Stimulated activated CD4-positive, alpha-beta T cell treated with anti-CD3 and anti-CD28 coated beads, Interleukin-4, amount 100 ng/mL, for 1 hour (primary cell): ENCODE data around the gene MARCKSL1.

Source experiments
- DNase-seq: peaks from one replicate; pipeline ENCODE4 v3.0.0-alpha.2; 2020

The MARCKSL1 gene

DNA sequence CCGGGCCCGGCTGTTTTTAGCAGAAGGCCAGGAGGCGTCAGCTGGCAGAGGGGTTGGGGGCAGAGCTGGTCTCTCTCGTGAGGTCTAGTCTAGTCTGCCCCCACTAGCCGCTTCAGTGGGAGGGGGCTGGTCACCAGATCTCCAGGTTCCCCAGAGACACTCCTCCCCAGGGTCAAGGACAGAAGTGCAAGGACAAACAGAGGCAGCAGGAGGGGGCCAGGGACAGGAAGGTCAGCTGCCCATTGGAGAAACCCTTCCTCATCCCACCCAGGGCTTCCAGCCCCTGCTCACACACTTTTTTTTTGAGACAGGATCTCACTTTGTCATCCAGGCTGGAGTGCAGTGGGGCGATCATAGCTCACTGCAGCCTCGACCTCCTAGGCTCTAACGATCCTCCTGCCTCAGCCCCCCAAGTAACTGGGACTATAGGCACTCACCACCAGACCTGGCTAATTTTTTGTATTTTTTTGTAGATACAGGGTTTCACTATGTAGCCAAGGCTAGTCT is 16.3 kb upstream of the MARCKSL1 start:
- DNase-seq: no peak

DNA sequence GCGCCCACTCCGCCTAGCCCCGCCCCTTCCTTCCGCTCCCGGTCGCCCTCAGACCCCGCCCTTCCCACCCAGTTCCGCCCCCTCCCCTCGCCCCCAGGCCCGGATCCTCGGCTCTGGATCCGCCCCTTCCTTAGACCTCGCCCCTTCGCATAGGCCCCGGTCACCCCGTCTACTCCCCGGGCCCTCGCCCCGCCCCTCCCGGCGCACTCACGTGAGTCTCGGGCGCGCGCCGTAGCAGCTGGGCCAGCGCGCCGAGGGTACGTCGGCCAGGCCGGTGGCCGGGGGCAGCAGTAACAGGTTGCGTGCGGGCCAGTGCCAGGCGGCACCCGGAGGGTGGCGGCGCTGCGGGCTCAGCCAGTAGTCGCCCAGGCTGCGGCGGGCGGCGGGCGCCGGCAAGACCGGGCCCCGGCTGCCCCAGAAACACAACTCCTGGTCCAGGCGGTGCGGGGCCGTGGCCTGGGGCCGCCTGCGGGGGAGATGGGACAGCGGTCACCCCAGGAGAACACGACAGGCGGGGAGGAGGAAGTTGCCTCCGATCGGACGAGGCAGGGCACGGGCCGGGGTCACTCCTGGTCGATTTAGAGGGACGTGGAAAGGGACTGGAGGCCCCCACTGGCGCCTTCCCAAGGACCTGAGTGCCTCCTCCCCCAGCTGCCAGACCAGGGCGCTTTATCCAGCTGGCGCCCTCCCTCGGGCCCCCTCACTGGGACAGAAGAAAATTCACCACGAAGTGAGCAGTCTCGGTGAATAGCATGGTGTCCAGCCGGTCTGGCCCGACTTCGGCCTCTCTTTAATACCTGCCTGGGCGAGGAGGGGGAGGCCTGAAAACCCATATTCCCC is 15.6 kb upstream of the MARCKSL1 start:
- peak; percentile 91 for DNase-seq

DNA sequence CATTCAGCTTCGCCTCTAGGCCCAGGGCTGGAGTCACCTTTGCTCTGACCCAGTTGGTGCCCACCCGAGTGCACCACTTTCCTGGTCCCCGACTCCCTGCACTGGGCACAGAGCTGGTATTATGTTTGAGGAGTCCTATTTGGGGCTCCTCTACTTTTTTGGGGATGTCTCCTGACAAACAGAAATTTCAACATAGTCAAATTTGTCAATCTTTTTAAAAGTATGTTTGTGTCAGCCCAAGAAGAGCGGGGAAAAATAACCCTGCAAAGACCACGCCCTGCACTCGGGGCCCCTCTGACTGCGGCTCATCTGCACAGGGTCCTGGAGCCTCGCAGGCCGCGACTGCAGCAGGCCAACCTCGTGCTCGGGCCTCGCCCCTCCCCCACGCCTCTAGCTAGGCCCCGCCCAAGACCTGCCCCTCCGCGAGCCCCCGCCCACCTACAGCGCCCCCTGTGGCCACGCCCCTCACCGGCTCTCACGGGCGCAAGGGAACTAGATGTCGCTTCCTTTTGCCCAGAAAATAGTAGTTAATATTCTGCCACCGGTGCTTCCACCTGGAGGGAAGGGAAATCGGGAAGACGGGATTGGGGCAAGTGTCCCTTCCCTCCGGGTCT is 14.9 kb upstream of the MARCKSL1 start:
- DNase-seq: peak; percentile 83

DNA sequence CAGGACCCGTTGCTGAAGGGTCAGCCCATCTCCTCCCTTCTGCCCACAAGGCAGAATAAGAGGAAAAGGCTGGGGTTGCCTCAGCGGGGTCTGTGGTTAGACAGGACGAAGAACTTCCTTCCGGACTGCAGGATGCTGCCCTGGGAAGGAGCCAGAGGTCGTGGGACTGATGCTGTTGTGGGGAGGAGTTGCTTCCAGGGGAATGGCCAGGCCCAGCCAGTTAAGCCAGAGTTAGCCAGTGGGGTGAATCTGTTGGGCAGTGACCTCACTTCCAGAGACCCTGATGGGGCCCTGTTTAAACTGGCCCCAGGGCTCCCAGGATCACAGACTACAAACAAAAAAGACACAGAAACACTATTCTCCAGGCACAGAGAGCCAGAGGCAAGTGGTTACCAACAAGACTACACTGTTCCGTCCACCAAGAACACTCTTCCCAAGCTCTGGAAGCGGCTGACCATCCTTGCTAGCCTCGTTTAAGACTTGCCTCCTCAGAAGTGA is 13.2 kb upstream of the MARCKSL1 start:
- DNase-seq: no peak

DNA sequence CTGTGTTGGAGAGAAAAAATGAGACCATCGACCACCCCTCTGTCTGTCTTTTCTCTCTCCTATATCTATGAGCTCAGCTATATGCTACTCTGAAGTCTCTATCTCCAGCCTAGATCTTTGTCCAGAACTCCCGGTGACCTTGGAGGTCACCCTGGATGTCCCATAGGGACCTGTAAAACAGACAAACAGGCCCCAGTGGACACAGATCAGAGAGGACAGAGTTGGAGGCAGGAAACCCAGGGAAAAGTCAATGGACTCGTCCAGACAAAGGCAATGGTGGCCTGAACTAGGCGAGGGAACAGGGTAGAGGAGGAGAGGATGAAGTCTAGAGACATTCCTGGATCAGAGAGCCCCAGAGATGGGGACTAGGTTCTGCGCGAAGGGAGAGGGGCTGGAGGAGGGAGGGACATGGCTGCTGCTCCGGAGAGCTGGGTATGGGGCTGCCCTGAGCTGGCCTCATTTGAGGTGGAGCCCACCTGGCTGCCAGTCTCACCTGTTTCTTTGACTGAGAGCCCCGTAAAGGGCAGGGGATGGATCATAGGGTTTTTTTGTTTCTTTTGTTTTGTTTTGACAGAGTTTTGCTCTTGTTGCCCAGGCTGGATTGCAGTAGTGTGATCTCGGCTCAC is 10.6 kb upstream of the MARCKSL1 start:
- DNase-seq: no peak

DNA sequence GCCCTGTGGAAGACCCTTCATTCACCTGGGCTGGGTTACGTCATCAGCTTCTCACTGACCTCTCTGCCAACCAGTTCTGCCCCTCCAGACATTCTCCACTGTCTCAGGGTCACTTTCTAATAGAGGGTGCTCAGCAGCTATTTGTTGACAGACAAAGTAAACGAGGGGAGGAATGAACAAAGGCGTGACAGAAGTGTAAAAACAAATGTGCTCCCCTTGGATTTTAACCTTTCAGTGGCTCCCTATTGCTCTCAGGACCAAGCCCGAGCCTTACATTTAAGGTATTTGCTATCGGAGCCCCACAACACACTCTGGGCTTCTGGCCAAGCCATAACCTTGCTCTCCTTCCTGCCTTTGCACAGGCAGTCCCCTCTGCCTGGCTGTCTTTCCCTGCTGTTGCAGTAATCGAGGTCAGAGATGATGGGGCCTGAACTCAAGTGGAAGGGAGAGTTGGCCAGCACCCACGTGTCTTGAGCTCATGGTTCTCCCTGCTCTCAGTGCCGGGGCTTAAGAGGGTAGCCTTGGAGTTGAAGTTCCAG is 9.3 kb upstream of the MARCKSL1 start:
- no peak for DNase-seq

DNA sequence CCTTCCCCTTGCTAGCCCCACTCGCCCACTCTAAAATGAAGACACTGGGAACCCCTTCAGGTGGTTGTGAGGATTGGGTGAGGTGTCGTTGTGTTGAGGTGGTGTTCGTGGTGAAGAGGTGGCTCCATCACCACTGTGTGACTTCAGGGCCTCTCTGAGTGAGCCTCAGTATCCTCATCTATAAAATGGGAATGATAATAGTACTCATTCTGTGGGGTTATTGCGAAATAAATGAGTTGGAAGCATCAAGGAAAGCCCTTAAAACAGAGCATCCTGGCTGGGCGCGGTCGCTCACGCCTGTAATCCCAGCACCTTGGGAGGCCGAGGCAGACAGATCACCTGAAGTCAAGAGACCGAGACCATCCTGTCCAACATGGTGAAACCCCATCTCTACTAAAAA is 6.7 kb upstream of the MARCKSL1 start:
- no peak for DNase-seq

DNA sequence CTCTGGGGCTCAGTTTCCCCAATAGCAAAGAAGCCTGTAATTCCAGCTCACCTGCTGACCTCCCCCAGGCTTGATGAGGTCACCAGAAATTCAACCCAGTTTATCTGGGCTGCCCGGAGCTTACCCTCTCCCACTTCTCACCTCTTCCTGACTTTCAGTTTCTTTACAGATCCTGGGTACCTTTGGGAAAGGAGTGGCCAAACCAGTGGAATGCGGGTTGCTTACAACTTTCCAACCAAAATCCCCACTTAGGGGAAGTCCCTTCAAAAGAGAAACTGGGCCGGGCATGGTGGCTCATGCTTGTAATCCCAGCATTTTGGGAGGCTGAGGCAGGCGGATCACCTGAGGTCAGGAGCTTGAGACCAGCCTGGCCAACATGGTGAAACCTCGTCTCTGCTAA is 5.9 kb upstream of the MARCKSL1 start:
- no peak for DNase-seq

DNA sequence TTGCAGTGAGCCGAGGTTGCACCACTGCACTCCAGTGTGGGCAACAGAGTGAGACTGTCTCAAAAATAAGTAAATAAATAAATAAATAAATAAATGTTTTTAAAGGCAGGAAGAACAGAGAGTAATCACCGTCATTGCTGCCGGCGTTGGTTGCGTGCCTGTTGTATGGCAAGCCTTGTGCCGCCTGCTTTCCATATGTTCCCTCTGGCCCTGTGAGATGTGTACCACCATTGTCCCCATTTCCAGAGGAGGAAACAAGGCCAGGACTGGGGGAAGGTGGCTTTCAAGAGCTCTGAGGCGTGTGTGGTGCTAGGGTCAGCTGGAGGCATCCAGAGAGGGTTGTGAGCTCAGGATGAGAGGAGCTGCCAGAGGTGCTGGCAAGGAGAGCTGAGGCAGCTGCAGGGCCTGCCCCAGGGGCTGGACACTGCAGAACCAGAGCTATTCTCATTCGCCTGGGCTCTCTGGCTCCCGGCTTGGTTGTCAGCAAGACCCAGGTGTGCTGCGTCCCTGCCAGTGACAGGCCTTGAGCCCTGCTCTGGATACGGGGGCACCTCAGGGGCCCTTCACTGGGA is 5.2 kb upstream of the MARCKSL1 start:
- no peak for DNase-seq

DNA sequence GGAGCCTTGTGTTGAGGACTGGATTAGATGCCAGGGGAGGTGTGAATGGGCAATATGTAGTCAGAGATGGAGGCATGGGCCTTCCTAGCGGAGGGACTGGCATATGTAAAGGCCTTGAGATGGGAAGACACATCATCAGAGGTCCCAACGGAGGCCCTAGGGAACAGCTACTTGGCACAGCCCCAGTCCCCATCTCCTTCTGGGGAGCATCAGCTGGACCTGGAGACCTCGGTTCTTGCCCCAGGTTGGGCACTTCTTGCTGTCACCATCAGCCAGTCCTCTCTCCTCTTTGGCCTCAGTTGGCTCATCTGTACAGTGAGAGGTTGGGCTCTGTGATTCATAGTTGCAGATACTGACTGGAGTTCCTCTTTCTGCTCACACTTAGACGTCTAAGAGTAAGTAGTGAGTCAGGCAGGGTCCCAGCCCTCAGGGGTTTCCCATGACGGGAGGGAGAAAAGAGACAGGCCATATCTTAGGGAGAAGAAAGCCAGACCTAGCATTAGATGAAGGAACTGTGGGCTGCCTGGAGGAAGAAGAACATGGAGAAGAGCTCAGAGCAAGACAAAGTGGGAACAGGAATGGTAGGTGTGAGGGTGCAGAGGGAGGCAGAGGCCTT is 3.4 kb upstream of the MARCKSL1 start:
- DNase-seq: peak; percentile 56

DNA sequence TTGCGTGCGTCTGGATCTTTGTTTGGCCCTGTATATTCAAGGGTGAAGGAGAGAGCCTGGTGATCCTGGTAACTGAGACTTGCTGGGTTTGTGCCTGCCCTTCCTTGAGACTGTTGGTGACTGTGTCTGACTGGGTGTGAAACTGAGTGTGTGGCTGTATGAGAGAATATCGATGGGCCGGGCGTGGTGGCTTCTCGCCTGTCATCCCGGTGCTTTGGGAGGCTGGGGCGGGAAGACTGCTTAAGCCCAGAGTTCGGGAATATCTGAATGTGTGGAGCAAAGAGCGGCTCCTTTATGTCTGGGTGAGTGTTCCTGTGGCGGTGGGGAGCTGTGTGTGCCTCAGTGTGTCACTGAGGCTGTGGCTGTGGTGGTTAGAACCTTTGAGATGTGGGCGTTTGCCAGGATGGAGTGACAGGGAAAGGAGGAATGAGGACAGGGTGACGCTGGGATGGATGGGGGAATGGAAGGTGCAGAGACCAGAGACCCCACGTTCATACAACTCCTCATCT is 2.7 kb upstream of the MARCKSL1 start:
- DNase-seq: no peak

DNA sequence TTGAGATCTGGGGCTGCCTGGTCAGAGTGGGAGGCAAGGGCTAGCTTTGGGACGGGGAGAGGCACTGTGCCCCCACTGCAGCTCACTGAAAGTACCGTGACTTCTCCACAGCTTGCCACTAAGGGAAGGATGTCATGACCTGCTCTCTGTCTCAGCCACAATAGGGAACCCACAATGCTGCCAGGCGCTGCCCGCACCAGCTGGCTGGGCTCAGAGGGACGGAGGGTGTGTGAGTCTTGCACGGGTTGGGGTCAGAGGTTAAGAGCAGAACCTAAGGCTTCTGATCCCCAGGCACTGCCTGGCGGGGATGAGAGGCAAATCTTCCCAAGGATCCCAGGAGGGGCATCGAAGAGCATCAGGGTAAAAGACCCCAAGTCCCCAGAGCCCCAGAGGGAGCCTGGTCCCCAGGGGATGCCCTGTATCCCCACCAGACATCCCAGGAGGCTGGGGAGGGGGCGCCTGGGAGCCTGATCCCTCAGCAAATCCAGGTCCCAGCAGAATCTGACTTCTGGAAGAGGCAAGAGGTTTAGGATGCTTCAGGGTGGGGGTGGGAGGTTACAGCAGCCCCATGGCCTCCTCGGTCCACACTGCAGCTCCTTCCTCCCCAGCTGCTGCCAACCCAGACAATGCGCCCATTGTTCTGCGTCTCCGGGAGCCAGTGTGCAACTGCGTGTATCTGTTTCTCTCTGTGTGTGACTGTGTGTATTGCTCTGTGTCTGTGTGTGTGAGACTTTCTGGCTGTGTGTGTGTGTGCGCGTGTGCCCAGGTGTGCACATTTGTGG is 2.0 kb upstream of the MARCKSL1 start:
- no peak for DNase-seq

DNA sequence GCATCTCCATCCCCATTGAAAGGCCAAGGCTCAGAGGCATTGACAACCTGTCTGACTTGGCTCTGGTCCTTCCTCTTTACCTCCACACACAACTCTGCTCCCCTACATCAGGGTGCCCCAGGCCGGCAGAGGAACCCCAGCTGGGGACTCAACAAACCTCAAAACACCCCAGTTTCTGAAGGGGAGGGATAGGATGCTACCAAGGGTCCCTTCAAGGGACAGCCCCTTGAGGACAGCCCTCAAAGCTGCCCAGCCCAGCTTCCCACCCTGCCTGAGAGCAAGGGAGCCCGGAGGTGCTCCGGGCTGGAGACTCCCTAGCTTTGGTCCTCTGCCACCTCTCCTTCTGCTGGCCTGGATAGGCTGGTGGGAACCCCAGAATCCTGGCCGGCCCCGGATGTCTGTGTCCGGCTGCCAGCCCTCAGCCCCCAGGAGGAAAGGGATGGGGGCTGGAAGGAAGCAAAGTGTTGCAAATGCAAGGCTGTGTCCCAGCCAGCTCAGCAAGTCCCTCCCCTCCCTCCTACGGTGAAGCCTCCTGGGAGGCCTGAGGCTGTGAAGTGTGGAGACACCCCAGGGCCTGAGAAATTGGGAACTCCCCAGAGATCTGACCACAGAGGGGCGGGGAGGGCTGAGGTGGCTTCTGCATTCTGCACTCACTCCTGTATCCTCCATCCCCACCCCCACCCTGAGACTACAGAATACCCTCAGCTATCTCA is 1.1 kb upstream of the MARCKSL1 start:
- peak; percentile 55 for DNase-seq

DNA sequence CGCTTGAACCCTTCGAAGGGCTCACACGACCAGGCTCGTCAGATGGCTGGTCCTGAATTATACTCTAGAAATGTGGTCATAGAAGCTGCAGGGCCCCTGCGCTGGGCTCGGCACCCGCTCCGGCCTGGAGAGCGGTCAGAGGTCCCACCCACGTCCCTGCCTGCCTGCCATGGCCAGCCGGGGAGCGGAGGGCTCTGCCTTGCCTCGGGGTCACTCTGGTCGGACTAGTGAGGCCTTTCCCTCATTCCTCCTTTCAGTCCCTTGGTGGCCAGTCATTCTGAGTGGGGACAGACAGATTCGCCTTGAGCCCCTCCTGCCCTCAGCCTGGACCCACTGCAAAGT is 529 bp upstream of the MARCKSL1 start:
- DNase-seq: no peak

DNA sequence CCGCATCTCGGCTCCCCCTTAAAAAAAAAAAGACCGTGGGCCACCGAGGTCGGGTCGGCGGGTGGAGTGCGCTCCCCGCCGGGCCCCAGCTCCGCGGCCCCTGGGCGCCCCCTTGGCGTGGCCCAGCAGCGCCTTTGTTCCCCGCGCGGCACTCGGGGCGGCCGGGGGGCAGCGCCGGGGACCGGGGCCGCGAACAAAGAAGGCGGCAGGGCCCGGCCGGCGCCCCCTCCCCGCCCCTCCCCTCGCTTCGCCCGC is 571 bp downstream of the MARCKSL1 start:
- DNase-seq: no peak

DNA sequence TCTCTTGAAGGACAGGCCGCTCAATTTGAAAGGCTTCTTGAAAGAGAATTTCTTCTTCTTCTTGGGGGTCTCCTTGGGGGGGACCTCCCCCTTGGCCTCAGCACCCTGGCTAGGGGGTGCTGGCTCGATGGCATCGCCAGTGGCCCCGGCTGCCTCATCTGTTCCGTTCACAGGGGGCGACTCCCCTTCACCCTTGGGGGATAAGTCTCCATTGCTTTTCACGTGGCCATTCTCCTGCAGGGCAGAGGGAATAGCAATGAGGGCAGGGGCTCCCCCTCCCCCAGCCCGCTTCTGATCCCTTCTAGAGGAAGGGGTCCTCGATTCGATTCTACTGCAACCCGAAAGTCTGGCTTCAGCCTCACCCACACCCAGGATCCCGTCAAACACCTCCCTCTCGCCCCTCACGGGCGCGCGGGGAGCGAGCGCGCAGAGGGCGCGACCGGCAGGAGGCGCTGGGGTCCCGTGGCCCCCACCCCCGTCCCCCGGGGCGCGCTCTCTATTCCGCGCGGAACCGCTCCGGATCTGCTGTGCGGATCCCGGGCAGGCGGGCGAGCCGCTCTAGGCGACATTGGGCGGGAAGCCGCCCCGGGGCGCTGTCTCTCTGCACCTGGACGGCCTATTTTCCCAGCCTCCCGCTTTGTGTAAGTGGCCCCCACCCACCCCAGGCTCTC is 1.0 kb downstream of the MARCKSL1 start:
- DNase-seq: peak; percentile 68

DNA sequence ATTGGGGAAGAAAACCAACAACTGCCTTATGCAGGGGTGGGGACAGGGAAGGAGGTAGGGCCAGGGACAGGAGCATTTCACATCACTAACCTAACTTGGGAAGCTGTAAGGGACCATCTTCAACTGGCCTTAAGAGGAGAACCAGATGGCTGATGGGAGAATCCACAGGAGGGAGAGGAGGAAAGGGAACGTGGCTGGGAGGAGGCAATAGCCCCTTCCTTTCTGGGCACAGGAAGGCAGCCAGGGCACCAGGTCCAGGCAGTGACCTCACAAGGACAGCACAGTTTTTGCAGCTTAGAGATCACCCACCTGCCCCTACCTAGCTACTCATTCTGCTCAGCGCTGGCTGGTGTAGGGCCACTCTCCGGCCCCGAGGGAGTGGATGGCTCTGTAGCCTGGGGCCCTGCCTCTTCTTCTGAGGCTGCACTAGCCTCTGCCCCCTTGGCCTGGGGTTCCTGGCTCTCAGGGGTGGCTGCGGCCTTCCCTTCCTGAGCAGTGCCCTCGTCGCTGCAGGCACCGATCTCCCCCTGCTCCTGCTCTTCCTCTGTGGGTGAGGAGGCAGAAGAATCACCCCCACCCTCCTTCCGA is 1.7 kb downstream of the MARCKSL1 start:
- DNase-seq: no peak

DNA sequence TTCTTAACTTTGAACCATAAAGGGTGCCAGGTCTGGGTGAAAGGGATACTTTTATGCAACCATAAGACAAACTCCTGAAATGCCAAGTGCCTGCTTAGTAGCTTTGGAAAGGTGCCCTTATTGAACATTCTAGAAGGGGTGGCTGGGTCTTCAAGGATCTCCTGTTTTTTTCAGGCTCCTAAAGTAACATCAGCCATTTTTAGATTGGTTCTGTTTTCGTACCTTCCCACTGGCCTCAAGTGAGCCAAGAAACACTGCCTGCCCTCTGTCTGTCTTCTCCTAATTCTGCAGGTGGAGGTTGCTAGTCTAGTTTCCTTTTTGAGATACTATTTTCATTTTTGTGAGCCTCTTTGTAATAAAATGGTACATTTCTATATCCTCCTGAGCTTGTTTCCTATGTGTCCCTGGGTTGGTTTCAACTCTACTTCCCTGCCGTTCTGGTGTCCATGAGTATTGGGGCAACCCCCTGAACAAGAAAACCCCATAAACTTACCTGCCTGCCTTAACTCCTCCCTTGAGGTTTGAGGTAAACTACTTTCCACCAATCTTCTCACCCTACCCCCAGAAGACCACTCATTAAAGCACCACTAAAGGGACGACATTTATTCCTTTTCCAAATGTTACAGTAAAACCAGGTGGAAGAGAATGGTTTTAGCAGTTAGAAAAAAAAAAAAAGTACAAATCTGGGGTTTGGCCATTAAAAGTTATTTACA is 2.6 kb downstream of the MARCKSL1 start:
- no peak for DNase-seq

DNA sequence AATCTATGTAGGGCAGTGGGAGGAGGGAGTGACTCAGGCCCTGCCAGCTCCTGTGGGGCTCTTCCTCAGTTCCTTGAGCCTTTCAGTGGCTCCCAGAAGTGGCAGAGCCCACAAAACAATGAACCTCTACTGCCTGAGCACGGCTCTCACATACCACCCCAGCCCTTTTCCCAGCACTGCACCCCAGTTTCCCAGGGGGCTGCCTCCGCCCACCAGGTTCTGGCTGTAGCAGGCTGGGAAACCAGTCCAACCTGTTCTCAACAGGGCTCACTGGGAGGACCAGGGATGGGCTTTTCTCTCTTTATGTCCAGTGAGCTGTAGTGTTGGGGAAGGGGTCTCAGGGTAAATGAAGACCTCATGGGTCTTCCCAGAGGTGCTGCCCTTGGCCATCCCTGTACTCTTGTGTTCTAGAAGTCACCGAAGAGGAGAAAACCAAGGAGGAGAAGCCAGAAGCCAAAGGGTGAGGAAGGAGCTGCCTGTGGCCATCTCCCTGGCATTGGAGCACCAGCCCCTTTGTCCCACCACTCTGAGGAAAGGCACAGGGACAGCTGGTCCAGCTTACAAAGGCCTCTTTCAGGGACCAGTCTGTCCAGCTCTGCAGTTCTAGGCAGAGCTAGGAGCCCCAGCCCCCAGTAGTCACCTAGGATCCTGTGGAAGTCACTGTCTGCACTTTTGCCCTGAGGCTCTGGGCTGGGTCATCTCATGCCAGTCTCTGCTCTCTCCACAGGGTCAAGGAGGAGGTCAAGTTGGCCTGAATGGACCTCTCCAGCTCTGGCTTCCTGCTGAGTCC is 3.5 kb downstream of the MARCKSL1 start:
- no peak for DNase-seq
